ENCODE measurements around the gene FBRS. TPM values are rescaled to one million over a fixed set of nuclear protein-coding genes. Genes with fewer than 3 reads are reported as not detected.
A peak's percentile ranks its signal among the peaks of the same experiment; 100 is the strongest.

The FBRS gene
- total RNA-seq, 1 donor from 2014 or later = 33.2 TPM

DNA sequence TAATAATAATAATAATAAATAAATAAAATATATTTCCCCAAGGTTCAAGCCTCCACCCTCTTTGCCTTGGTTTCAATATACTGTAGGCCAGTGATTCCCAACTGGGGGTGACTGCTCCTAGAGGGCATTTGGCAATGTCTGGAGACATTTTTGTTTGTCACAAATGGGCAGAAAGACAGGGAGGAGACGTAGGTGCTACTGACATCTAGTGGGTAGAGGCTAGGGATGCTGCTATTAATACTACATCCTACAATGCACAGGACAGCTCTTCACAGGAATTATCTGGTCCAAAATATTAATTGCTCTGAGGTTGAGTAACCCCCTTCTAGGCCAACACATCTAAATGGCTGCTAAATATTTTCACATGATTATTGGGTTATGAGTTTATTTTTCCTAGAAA, 20.3 kb upstream of the FBRS start:
- intact Hi-C loops (cut with DNase I) = no loop called here
- no peak for DNase-seq (ENCODE audit: low spot score)

- intact Hi-C loops (cut with DNase I) = no loop called here
- no peak for DNase-seq (ENCODE audit: low spot score)
These were observed 16.8 kb upstream of the FBRS start for GRCh38 chr16:30641378-30641982.

GRCh38 chr16:30644334-30644830, 13.8 kb upstream of the FBRS start:
- no peak for DNase-seq (ENCODE audit: low spot score)
- intact Hi-C loops (cut with DNase I) = no loop called here

DNA sequence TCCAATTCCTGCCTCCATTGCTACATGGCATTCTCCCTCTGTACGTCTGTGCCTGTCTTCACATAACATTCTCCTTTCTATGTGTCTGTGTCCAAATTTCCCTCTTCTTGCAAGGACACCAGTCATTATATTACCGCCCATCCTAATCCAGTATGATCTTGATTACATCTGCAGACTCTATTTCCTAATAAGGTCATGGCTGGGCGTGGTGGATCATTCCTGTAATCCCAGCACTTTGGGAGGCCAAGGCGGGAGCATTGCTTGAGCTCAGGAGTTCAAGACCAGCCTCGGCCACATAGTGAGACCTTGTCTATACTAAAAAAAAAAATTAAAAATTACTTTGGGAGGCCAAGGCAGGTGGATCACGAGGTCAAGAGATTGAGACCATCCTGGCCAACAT, 12.5 kb upstream of the FBRS start:
- intact Hi-C loops (cut with DNase I) = no loop called here
- no peak for DNase-seq (ENCODE audit: low spot score)

DNA sequence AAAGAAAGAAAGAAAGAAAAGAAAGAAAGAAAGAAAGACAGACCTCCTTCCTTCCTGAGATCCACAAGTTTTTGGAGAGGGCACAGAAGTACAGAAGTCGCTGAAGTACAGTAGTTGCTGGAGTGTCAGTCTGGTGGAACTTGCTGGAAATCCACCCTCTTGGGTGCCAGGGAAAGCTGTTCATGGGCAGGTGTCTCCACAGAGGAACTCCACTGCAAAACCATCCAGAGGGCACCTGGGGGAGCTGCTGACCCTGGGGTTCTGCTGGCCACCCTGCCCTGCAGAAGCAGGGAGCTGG, 11.0 kb upstream of the FBRS start:
- intact Hi-C loops (cut with DNase I) = no loop called here
- DNase-seq (ENCODE audit: low spot score) = no peak

DNA sequence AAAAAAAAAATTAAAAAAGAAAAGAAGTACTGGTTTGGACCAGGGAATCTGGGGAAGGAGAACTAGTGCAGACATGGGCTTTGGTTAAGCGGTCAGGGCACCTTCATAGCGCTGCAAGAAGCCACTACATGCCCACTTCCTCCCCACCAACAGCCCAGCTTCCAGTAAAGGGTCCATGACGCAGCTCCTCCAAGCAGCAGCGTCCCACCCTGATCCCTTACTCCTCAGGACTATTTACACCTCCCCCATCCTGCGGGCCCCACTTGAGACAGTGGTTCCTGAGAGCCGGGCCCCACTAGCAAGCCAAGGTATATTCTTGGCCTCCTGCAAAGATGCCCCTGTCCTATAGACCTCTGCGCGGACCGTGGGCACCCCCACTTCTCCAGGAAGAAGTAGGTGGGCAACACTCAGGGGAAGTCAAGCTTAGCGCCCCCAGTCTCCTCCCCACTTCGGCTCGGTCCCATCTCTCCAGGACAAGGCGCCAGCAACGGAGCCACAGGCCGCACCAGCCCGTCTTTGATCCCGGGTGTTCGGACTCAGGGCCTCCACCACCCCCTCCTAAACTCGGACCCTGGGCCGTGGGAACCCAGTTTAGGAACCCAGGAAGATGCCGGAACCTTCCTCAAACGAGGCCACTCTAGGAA, 8.4 kb upstream of the FBRS start:
- no peak for DNase-seq (ENCODE audit: low spot score)
- intact Hi-C loops (cut with DNase I) = loop anchor here (1.0 to 5.0 kb wide), 3 partner anchors 16 to 116 kb away; partner anchors contain the start of genes SRCAP and ZNF747

DNA sequence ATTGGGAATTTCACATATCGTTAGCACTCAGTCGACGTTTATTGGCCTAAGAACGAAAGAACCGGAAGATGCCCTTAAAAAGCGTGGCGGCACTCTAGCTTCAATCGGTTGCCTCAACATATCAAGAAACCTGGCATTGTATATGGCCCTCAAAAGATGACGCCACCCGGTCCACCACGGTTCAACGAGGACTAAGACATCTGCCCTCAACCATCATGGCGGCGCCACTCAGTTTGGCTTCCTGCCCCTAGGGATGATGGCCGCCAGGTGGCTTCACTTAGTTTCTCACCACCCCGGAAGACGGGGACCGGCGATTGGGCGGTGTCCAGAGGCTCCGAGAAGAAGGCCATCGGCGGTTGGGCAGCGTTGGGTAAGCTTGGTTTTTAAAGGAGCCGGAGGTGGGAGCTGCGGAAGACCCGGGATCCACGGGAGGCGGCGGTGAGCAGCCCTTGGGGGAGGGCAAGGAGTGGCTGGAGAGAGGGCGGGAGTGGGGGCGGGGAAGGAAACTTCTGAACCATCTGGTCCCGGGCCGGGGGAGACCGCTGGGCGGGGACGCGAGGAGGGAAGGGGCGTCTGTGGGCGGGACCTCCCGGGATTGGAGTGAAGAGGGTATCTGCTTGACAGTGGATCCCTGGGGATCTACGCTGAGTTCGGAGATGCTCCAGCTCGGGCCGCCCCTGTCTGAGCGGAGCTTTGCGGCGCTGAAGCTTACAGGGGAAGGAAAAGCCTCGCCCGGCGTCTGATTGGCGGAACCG, 7.7 kb upstream of the FBRS start, which contains the start of gene PRR14:
Gene PRR14 (plus strand): TSS at position 592 of the 755 bp plus-strand sequence. CDS start 686 bp downstream, outside the sequence.
- intact Hi-C loops (cut with DNase I) = loop anchor here (1.0 to 5.0 kb wide), 3 partner anchors 16 to 116 kb away; partner anchors contain the start of genes SRCAP and ZNF747
- peak; percentile 100 for DNase-seq (ENCODE audit: low spot score)

DNA sequence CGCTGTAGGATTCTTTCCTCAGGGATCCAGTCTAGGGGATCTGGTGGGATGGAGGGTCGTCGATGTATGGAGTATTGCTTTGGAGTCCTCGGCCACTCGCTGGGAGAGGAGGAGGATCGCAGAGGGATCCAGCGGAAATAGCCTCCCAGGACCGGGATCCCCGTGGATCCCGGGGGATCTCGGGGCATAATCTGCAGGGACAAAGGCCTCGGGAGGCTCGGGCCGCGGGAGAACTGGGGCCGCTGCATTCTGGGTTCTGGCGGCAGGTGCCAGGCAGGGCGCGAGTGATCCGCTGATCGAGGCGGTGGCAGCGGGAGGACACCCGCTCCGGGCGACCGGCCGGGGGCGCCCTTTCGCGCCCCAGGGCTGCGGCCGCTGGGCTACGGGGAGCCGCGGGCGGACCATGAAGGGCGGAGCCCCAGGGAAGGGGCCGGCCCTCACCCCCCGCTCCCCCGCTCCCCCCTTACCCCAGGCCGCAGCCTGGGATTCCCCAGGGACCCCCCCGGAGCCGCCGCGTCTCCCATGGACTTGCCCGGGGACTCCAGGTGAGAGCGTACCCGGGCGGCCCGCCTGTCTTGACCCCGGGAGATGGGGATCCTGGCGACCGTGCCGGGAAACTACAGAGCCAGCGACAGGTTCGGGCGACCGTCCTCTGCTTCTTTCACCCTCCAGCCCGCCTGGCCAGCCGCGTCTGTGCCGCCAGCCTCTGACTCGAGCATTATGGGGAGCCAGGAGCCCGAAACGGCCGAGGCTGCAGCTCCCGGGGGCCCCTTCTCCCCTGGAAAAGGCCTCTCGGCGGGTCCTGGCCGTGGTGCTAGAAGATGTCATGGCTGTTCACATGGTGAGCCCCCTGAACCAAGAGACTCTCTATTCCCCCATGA, 6.9 kb upstream of the FBRS start:
- intact Hi-C loops (cut with DNase I) = loop anchor here (5.0 kb wide), 1 partner anchor 46 kb away; the partner anchor contains the start of gene SRCAP
- DNase-seq (ENCODE audit: low spot score) = peak; percentile 87

- intact Hi-C loops (cut with DNase I) = loop anchor here (5.0 kb wide), 1 partner anchor 45 kb away; the partner anchor contains the start of gene SRCAP
- no peak for DNase-seq (ENCODE audit: low spot score)
These were observed 6.3 kb upstream of the FBRS start for GRCh38 chr16:30652005-30652296.

DNA sequence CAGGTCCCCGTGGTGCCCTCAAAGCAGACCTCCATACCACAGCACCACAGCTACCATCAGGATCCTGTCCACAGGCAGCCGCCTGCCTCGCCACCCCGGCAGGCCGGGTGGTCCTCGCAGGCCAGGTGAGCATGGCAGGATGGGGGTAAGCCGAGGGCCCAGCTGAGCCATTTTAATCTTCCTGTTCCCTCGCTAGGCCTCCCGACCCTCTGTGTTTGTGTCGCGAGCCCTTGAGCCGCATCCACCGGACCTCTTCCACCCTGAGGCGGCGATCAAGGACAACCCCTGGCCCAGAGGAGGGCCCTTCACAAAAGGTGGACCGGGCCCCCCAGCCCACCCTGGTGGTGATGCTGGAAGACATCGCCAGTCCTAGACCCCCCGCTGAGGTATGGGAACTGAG, 5.5 kb upstream of the FBRS start:
- intact Hi-C loops (cut with DNase I) = loop anchor here (5.0 kb wide), 1 partner anchor 45 kb away; the partner anchor contains the start of gene SRCAP
- DNase-seq (ENCODE audit: low spot score) = no peak

DNA sequence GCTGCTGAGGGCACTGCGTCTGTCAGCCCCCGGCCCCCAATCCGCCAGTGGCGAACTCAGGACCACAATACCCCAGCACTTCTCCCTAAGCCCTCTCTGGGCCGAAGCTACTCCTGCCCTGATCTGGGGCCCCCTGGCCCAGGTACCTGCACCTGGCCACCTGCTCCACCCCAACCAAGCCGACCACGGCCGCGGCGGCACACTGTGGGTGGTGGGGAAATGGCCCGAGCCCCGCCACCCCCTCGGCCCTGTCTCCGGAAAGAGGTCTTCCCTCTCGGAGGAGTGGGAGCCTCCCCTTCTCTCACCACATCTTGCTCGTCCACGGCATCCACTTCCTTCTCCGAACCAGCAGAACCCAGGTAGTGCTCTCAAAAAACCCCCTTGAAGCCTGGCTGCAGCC, 3.4 kb upstream of the FBRS start:
- DNase-seq (ENCODE audit: low spot score) = no peak
- intact Hi-C loops (cut with DNase I) = loop anchor here (5.0 kb wide), 2 partner anchors 42 to 267 kb away; partner anchors contain the start of genes FBXL19 and SRCAP

DNA sequence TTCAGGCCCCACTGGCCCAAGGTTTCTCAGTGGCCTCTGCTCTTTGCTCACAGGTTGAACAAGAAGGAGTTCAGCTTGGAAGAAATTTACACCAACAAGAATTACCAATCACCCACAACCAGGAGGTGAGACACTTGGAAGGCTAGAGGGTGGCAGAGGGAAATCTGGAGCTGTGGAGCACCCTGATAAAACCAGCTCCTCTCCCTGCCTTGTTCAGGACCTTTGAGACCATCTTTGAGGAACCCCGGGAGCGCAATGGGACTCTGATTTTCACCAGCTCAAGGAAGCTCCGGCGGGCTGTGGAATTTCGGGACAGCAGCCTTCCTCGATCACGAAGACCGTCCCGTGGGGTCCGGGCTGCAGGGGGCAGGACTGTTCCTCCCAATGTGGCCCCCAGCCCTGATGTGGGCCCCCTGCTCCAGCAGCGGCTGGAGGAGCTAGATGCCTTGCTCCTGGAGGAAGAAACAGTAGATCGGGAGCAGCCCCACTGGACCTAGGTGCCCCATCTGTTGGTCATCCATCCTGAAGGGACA, 2.4 kb upstream of the FBRS start:
- DNase-seq (ENCODE audit: low spot score) = no peak
- intact Hi-C loops (cut with DNase I) = loop anchor here (5.0 kb wide), 1 partner anchor 266 kb away; the partner anchor contains the start of gene FBXL19

GRCh38 chr16:30656388-30656787, 1.8 kb upstream of the FBRS start:
- DNase-seq (ENCODE audit: low spot score) = no peak
- intact Hi-C loops (cut with DNase I) = loop anchor here (5.0 kb wide), 1 partner anchor 266 kb away; the partner anchor contains the start of gene FBXL19

- intact Hi-C loops (cut with DNase I) = loop anchor here (5.0 kb wide), 1 partner anchor 265 kb away; the partner anchor contains the start of gene FBXL19
- DNase-seq (ENCODE audit: low spot score) = no peak
These were observed 1.0 kb upstream of the FBRS start for GRCh38 chr16:30656974-30657865.

- peak; percentile 88 for DNase-seq (ENCODE audit: low spot score)
- intact Hi-C loops (cut with DNase I) = loop anchor here (5.0 kb wide), 1 partner anchor 263 kb away; the partner anchor contains the start of gene FBXL19
These were observed 688 bp downstream of the FBRS start for GRCh38 chr16:30658731-30659506.

- intact Hi-C loops (cut with DNase I) = loop anchor here (5.0 kb wide), 1 partner anchor 263 kb away; the partner anchor contains the start of gene FBXL19
- peak; percentile 78 for DNase-seq (ENCODE audit: low spot score)
These were observed 1.5 kb downstream of the FBRS start for GRCh38 chr16:30659507-30660423.
